ENCODE results near the gene ZP1. TPM values are rescaled to one million over a fixed set of nuclear protein-coding genes. Genes with fewer than 3 reads are reported as not detected.

The ZP1 gene
- total and polyA plus RNA-seq, 2 of the 13 experiments (the other 11 are each of a cell fraction or from before 2014, with no cell fraction given) = 0.16 TPM; not detected in 1

DNA sequence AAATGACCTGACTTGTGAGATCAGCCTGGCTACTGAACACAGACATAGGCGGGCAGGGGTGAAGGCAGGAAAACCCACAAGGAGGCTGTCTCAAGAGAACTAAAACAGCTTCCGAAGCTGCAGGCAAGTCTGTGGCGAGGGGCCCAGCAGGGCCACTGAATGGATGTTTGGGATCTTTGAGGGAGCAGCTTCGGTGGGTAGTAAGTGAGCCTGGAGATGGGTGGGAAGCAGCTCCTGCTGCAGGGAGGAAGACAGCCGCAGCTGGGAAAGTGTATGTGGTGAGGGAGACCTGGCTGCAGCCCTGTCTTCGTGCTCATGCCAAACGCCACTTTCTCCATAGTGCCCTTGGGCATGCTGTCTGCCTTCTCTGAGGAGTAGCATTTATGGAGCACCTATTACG is 22.0 kb upstream of the ZP1 start:
- intact Hi-C loops (cut with micrococcal nuclease; ENCODE audit: unreplicated experiment) = loop anchor here (1.0 to 2.0 kb wide), 2 partner anchors 11 to 35 kb away; no protein-coding TSS in a partner anchor
- no peak overlapping the region for H3K9ac ChIP-seq (ENCODE audit: insufficient read depth, low read depth, low read length)
- no peak for ATAC-seq
- no TSS peak for BruUV-seq (replicated peaks)
- 92% methylated on average over 8 of the region's 8 CpGs for WGBS (ENCODE audit: low lambda C conversion rate)
- ChIA-PET CTCF (ENCODE audit: low intra/inter-chr PET ratio, low total read pairs) (no interaction called here), POLR2A (interaction anchor here (3.0 kb wide), 1 partner anchor 10 kb away, joined by 26 read pairs; the partner anchor contains the start of gene PTGDR2)
- in situ Hi-C loops (cut with HindIII; ENCODE audit: extremely low pct_ligation_motif_present, low pct_unique_long_range_greater_than_20kb) = no loop called here
- H2AFZ ChIP-seq (ENCODE audit: low read length) = no peak overlapping the region
- H3K36me3 ChIP-seq (replicated peaks in 1 of 2; ENCODE audit: control insufficient read depth in 1 of 2, insufficient read depth in 2 of 2, low read length in 2 of 2) = peaks cover 21 to 36% of the 10 kb centered on the region in 2 experiments
- peak overlapping the region in 2 of 3 experiments; percentile 26 to 41; a peak in 4 of 6 replicates for H3K4me3 ChIP-seq (replicated peaks in 1 of 3; ENCODE audit: insufficient read depth in 1 of 3, low read depth in 2 of 3, low read length in 3 of 3)
- H3K4me2 ChIP-seq (ENCODE audit: low read depth, low read length) = peak overlapping the region; percentile 86
- TF ChIP-seq ZNF780A (CRISPR knock-in tag; IDR thresholded peaks at IDR 0.05) (no peak), NRL (CRISPR knock-in tag; IDR thresholded peaks at IDR 0.05; ENCODE audit: borderline replicate concordance) (peak; percentile 23; the same call in 1 of the 2 replicates), CBX5 (CRISPR knock-in tag; IDR thresholded peaks at IDR 0.05; ENCODE audit: borderline replicate concordance) (no peak), KDM6A (CRISPR knock-in tag; IDR thresholded peaks at IDR 0.05; ENCODE audit: low read depth) (no peak), MAFF (IDR thresholded peaks at IDR 0.05; ENCODE audit: low read depth, low read length) (no peak), SRY (CRISPR knock-in tag; IDR thresholded peaks at IDR 0.05) (0 out of 2 replicates have a peak, but pooled peaks have one; percentile 9), MYC (CRISPR knock-in tag; IDR thresholded peaks at IDR 0.05; ENCODE audit: borderline replicate concordance) (no peak), ZNF879 (CRISPR knock-in tag; IDR thresholded peaks at IDR 0.05) (no peak), MED1 (CRISPR knock-in tag; IDR thresholded peaks at IDR 0.05) (no peak), FOXM1 (CRISPR knock-in tag; IDR thresholded peaks at IDR 0.05) (no peak), ZBTB8A (CRISPR knock-in tag; IDR thresholded peaks at IDR 0.05; ENCODE audit: borderline replicate concordance, low read depth) (no peak), ZNF709 (CRISPR knock-in tag; IDR thresholded peaks at IDR 0.05) (no peak), ATF7 (IDR thresholded peaks at IDR 0.05) (no peak), ATF7 (CRISPR knock-in tag; IDR thresholded peaks at IDR 0.05) (no peak), KDM5A (IDR thresholded peaks at IDR 0.05; ENCODE audit: borderline replicate concordance, low read length) (no peak), NFKB2 (CRISPR knock-in tag; IDR thresholded peaks at IDR 0.05; ENCODE audit: borderline replicate concordance) (0 out of 2 replicates have a peak, but pooled peaks have one; percentile 41), ZNF205 (CRISPR knock-in tag; IDR thresholded peaks at IDR 0.05) (no peak), IKZF1 (IDR thresholded peaks at IDR 0.05) (no peak), CHD2 (IDR thresholded peaks at IDR 0.05; ENCODE audit: low read depth, low read length) (no peak)
- TF ChIP-seq, protein P1, sequence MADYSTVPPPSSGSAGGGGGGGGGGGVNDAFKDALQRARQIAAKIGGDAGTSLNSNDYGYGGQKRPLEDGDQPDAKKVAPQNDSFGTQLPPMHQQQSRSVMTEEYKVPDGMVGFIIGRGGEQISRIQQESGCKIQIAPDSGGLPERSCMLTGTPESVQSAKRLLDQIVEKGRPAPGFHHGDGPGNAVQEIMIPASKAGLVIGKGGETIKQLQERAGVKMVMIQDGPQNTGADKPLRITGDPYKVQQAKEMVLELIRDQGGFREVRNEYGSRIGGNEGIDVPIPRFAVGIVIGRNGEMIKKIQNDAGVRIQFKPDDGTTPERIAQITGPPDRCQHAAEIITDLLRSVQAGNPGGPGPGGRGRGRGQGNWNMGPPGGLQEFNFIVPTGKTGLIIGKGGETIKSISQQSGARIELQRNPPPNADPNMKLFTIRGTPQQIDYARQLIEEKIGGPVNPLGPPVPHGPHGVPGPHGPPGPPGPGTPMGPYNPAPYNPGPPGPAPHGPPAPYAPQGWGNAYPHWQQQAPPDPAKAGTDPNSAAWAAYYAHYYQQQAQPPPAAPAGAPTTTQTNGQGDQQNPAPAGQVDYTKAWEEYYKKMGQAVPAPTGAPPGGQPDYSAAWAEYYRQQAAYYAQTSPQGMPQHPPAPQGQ (CRISPR knock-in tag; IDR thresholded peaks at IDR 0.05; ENCODE audit: borderline replicate concordance) = no peak
- peaks cover 41% of the 10 kb centered on the region for H3K4me1 ChIP-seq (ENCODE audit: insufficient read depth, low read length)
- H3K79me2 ChIP-seq (ENCODE audit: insufficient read depth, low read length) = peaks cover 50% of the 10 kb centered on the region
- peaks cover 13% of the 10 kb centered on the region; the same call in 1 of the 2 replicates for H4K20me1 ChIP-seq (ENCODE audit: insufficient read depth, low read length)
- DNase-seq (ENCODE audit: low spot score) = no peak
- no peaks in the 10 kb centered on the region for H3K9me3 ChIP-seq (ENCODE audit: low read length)
- H3K27me3 ChIP-seq (ENCODE audit: control insufficient read depth in 1 of 2, insufficient read depth in 2 of 2, low read length in 2 of 2) = no peaks in the 10 kb centered on the region; a peak in 1 of 5 replicates
- H3K27ac ChIP-seq (ENCODE audit: extremely low read length, insufficient read depth, low read length) = peak overlapping the region; percentile 36
- FAIRE-seq = no peak
